Endodermal cell (in vitro differentiated cells): ENCODE measurements around the gene PSG4. TPM values are rescaled to one million over a fixed set of nuclear protein-coding genes. Genes with fewer than 3 reads are reported as not detected.
"Not testable (repeated sequence)": the region's sequence is repeated elsewhere in the genome, so short reads cannot be mapped to it uniquely, and the experiment has no call there.

ENCODE experiments used
- DNase-seq: peaks from one replicate; pipeline ENCODE4 v3.0.0-alpha.2; 2017
- H3K27ac ChIP-seq: 2 replicates; pipeline ENCODE4 v1.5.1; 2013; ENCODE audit warnings: mild to moderate bottlenecking, low read depth, low read length, moderate library complexity
- H3K27me3 ChIP-seq: 2 replicates; pipeline ENCODE4 v1.6.1; 2013; ENCODE audit warnings: mild to moderate bottlenecking, low read length, moderate library complexity; ENCODE audit not compliant: insufficient read depth, control insufficient read depth, poor library complexity, severe bottlenecking
- H3K36me3 ChIP-seq: 2 replicates; pipeline ENCODE4 v1.7.0; 2013; ENCODE audit warnings: mild to moderate bottlenecking, low read length, moderate library complexity; ENCODE audit not compliant: control insufficient read depth, insufficient read depth
- H3K4me1 ChIP-seq: one replicate; pipeline ENCODE4 v1.7.0; 2013; ENCODE audit warnings: low read length; ENCODE audit not compliant: control insufficient read depth, insufficient read depth
- H3K4me3 ChIP-seq: 2 replicates; pipeline ENCODE4 v1.5.1; 2013; ENCODE audit warnings: mild to moderate bottlenecking, low read length, moderate library complexity
- H3K9ac ChIP-seq: 2 replicates; pipeline ENCODE4 v1.6.1; 2013; ENCODE audit warnings: mild to moderate bottlenecking, low read length, moderate library complexity; ENCODE audit not compliant: poor library complexity, severe bottlenecking; ENCODE audit errors: extremely low read depth
- H3K9me3 ChIP-seq: 2 replicates; pipeline ENCODE4 v1.6.1; 2013; ENCODE audit warnings: mild to moderate bottlenecking, low read length, moderate library complexity; ENCODE audit not compliant: control insufficient read depth
- H3K27ac Mint-ChIP-seq: 2 replicates; pipeline ENCODE4 v1.8.0; 2020; ENCODE audit warnings: mixed read lengths
- H3K27me3 Mint-ChIP-seq: 2 replicates; pipeline ENCODE4 v1.8.0; 2021; ENCODE audit warnings: mild to moderate bottlenecking, mixed read lengths; ENCODE audit not compliant: insufficient read depth
- H3K36me3 Mint-ChIP-seq: 2 replicates; pipeline ENCODE4 v1.8.0; 2020; ENCODE audit warnings: low read depth, mixed read lengths
- H3K4me1 Mint-ChIP-seq: 2 replicates; pipeline ENCODE4 v1.8.0; 2020; ENCODE audit warnings: mixed read lengths
- H3K4me3 Mint-ChIP-seq: 2 replicates; pipeline ENCODE4 v1.8.0; 2020; ENCODE audit warnings: mild to moderate bottlenecking, moderate library complexity, mixed read lengths
- H3K9me3 Mint-ChIP-seq: 2 replicates; pipeline ENCODE4 v1.8.0; 2020; ENCODE audit warnings: mild to moderate bottlenecking, mixed read lengths
- WGBS, 2 experiments: methylation state at CpG; one replicate each; pipeline versions ENCODE4 v1.1.5 to v1.1.7; 2013; ENCODE audit warnings: missing lambda C conversion rate in 2 of 2, mixed read lengths in 1 of 2; ENCODE audit not compliant: insufficient coverage in 1 of 2, insufficient read length in 1 of 2; 5-methylcytosine and 5-hydroxymethylcytosine counted together
- long read RNA-seq, 4 experiments: library from polyadenylated mRNA in 2 of 4; library from RNA in 1 of 4; library from capped mRNA in 1 of 4; stranded (forward) in 3 of 4; unstranded in 1 of 4; transcript quantifications; one replicate each; pipeline ENCODE4 v2.0.0, GENCODE V29; 2020 to 2021; ENCODE audit warnings: inconsistent platforms in 1 of 4
- polyA plus RNA-seq, 2 experiments: library from polyadenylated mRNA; stranded (reverse); fragments of 50-300 nt; gene quantifications; one replicate each; pipeline ENCODE4 v1.2.3, GENCODE V29; 2013
- total RNA-seq, 2 donors: library from RNA; stranded (reverse); fragmentation: NEBNext Ultra II Directional in 1 of 2; extraction: Animal tissue kit (Norgen Biotek cat#: 25700) in 1 of 2; gene quantifications; 2 replicates in 1 of 2; 3 replicates in 1 of 2; pipeline ENCODE4 v1.2.1, GENCODE V29; 2021

Gene PSG4
- not detected for total RNA-seq
- polyA plus RNA-seq (2013, experiment 1 of 2), result 0.32 TPM
- polyA plus RNA-seq (2013, experiment 2 of 2), result not detected
- long read RNA-seq, experiment 1, result 0 reads
- long read RNA-seq, experiment 2, result 0 reads
- long read RNA-seq, experiment 3, result 0 reads
- long read RNA-seq, experiment 4, result 0 reads

DNA sequence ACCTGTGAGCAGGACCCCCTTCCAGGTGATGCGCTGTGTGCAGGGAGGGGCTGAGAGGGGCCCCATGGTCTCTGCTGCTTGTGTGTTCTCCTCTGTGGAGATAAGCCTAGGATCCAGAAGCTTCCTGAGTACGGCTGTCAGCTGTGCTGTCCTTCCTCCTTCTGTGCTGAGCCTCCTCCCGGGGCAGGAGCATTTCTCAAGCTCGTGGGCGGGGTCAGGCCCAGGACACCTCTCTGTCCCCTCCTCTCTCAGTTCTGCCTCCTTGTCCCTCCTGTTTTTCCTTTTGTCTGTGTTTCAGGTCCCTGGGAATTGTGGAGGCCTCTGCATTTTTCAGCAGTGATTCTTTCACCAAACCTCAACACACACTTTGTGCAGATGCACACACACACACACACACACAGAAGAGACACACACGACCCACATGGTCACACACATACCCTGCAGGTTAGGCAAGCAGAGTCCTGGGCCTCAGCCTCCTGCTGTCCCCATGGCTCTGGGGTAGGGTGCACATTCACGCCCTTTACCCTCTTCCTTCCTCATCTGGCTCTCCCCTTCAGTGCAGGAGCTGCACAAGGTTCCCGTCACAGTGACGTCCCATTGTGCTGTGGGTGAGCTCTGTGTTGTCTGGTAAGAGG, at the start of gene PSG4:
Gene PSG4 (minus strand): TSS at position 168 of the 635 bp plus-strand sequence. CDS start 102 bp downstream, at position 66.
- not testable (repeated sequence) for H3K36me3 ChIP-seq, H3K36me3 Mint-ChIP-seq, H3K27me3 Mint-ChIP-seq, H3K4me3 Mint-ChIP-seq, H3K27ac ChIP-seq, H3K4me3 ChIP-seq, H3K27me3 ChIP-seq, H3K9ac ChIP-seq, H3K27ac Mint-ChIP-seq, DNase-seq, H3K9me3 ChIP-seq, H3K4me1 Mint-ChIP-seq, H3K4me1 ChIP-seq
- peaks cover 69% of the 10 kb centered on the region for H3K9me3 Mint-ChIP-seq
- WGBS, 2 experiments, result 82 to 94% methylated on average over 3 to 8 of the region's 9 CpGs

GRCh38 chr19:43251428-43251827, 46.0 kb upstream of the PSG4 start:
- 83 to 100% methylated on average over 1 of the region's 1 CpG for WGBS, 2 experiments
- not testable (repeated sequence) for H3K36me3 Mint-ChIP-seq, H3K4me3 ChIP-seq, H3K27me3 Mint-ChIP-seq, H3K4me1 Mint-ChIP-seq, H3K4me3 Mint-ChIP-seq, DNase-seq, H3K27ac Mint-ChIP-seq, H3K9me3 ChIP-seq, H3K4me1 ChIP-seq, H3K27me3 ChIP-seq, H3K9ac ChIP-seq, H3K27ac ChIP-seq, H3K36me3 ChIP-seq
- H3K9me3 Mint-ChIP-seq, result peaks cover 58% of the 10 kb centered on the region

DNA sequence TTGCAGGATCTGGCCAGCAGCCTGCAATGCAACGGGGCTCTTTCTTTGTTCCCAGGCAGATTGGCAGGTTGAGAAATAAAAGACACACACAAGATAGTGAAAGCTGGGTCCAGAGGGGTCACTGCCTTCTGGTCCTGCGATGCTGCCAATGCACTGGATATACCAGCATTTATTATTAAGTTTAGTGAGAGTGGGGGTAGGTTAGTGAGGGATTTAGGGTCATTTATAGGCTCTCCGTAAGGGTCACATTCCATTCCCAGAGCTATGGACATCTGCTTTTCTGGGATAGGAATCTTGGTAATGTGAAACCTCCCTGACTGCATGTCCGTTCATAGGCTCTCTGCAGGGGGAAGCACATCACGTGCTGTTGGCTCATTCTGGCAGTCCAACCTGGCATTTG, 44.9 kb upstream of the PSG4 start:
- H3K27ac Mint-ChIP-seq, H3K27me3 Mint-ChIP-seq, H3K4me3 Mint-ChIP-seq, H3K9ac ChIP-seq, DNase-seq, H3K4me1 ChIP-seq, H3K27ac ChIP-seq, H3K27me3 ChIP-seq, H3K4me1 Mint-ChIP-seq, H3K9me3 ChIP-seq, H3K4me3 ChIP-seq, H3K36me3 Mint-ChIP-seq, H3K36me3 ChIP-seq: not testable (repeated sequence)
- peaks cover 51% of the 10 kb centered on the region for H3K9me3 Mint-ChIP-seq
- 40 to 71% methylated on average over 1 to 3 of the region's 5 CpGs for WGBS, 2 experiments

GRCh38 chr19:43248635-43249002, 43.2 kb upstream of the PSG4 start:
- H3K36me3 ChIP-seq, H3K36me3 Mint-ChIP-seq, H3K4me3 ChIP-seq, H3K4me1 ChIP-seq, H3K27ac ChIP-seq, H3K27me3 ChIP-seq, H3K27me3 Mint-ChIP-seq, H3K27ac Mint-ChIP-seq, H3K4me1 Mint-ChIP-seq, H3K4me3 Mint-ChIP-seq, DNase-seq, H3K9me3 ChIP-seq, H3K9ac ChIP-seq: not testable (repeated sequence)
- 91% methylated on average over 1 of the region's 1 CpG; no CpG with 5 or more reads in 1 of the 2 experiments for WGBS, 2 experiments
- H3K9me3 Mint-ChIP-seq, result peaks cover 45% of the 10 kb centered on the region

DNA sequence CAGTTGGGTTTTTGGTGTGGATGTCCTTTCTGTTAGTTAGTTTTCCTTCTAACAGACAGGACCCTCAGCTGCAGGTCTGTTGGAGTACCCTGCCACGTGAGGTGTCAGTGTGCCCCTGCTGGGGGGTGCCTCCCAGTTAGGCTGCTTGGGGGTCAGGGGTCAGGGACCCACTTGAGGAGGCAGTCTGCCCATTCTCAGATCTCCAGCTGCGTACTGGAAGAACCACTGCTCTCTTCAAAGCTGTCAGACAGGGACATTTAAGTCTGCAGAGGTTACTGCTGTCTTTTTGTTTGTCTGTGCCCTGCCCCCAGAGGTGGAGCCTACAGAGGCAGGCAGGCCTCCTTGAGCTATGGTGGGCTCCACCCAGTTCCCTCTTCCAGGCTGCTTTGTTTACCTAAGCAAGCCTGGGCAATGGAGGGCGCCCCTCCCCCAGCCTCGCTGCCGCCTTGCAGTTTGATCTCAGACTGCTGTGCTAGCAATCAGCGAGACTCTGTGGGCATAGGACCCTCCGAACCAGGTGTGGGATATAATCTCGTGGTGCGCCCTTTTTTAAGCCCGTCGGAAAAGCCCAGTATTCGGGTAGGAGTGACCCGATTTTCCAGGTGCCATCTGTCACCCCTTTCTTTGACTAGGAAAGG, 41.9 kb upstream of the PSG4 start:
- H3K4me1 Mint-ChIP-seq, H3K4me3 Mint-ChIP-seq, H3K27me3 Mint-ChIP-seq, H3K36me3 ChIP-seq, DNase-seq, H3K27ac ChIP-seq, H3K9ac ChIP-seq, H3K36me3 Mint-ChIP-seq, H3K27ac Mint-ChIP-seq, H3K4me3 ChIP-seq, H3K9me3 ChIP-seq, H3K27me3 ChIP-seq, H3K4me1 ChIP-seq: not testable (repeated sequence)
- WGBS, 2 experiments, result 73 to 76% methylated on average over 11 of the region's 13 CpGs
- peaks cover 39% of the 10 kb centered on the region for H3K9me3 Mint-ChIP-seq

DNA sequence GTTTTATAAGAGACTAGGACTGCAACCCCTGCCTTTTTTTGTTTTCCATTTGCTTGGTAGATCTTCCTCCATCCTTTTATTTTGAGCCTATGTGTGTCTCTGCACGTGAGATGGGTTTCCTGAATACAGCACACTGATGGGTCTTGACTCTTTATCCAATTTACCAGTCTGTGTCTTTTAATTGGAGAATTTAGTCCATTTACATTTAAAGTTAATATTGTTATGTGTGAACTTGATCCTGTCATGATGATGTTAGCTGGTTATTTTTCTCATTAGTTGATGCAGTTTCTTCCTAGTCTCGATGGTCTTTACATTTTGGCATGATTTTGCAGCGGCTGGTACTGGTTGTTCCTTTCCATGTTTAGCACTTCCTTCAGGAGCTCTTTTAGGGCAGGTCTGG, 40.4 kb upstream of the PSG4 start:
- H3K27ac Mint-ChIP-seq, result not testable (repeated sequence)

DNA sequence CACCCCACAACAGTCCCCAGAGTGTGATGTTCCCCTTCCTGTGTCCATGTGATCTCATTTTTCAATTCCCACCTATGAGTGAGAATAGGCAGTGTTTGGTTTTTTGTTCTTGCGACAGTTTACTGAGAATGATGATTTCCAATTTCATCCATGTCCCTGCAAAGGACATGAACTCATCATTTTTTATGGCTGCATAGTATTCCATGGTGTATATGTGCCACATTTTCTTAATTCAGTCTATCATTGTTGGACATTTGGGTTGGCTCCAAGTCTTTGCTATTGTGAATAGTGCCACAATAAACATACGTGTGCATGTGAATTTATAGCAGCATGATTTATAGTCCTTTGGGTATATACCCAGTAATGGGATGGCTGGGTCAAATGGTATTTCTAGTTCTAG, 36.8 kb upstream of the PSG4 start:
- DNase-seq, H3K4me1 Mint-ChIP-seq, H3K27me3 Mint-ChIP-seq, H3K4me1 ChIP-seq, H3K4me3 ChIP-seq, H3K36me3 ChIP-seq, H3K36me3 Mint-ChIP-seq, H3K27ac ChIP-seq, H3K27me3 ChIP-seq, H3K9me3 ChIP-seq, H3K27ac Mint-ChIP-seq, H3K9ac ChIP-seq, H3K4me3 Mint-ChIP-seq: not testable (repeated sequence)
- WGBS, 2 experiments, result no CpG with 5 or more reads among the region's 2 CpGs
- H3K9me3 Mint-ChIP-seq, result peaks cover 24% of the 10 kb centered on the region

More for the DNA sequence above, 40.4 kb upstream of the PSG4 start:
- H3K4me1 ChIP-seq, H3K4me3 ChIP-seq, H3K27ac ChIP-seq, H3K4me3 Mint-ChIP-seq, H3K27me3 ChIP-seq, H3K9me3 ChIP-seq, H3K27me3 Mint-ChIP-seq, H3K4me1 Mint-ChIP-seq, H3K36me3 ChIP-seq, H3K36me3 Mint-ChIP-seq, H3K9ac ChIP-seq, DNase-seq: not testable (repeated sequence)
- no CpG with 5 or more reads among the region's 3 CpGs for WGBS, 2 experiments
- peaks cover 31% of the 10 kb centered on the region for H3K9me3 Mint-ChIP-seq
